Heart left ventricle (tissue), 13 donors: ENCODE data around the gene DRD3.

Experiments used
- CTCF ChIP-seq, 12 donors: fragments of 200-600 bp; sonication (generic) in 4 of 12; IDR thresholded peaks; one replicate each; pipeline versions ENCODE4 v1.5.0 to v1.8.0; 2018 to 2022; ENCODE audit warnings: antibody characterized with exemption in 12 of 12, mild to moderate bottlenecking in 5 of 12
- POLR2A ChIP-seq, 2 donors: fragments of 450-650 bp; IDR thresholded peaks; one replicate each; pipeline ENCODE4 v1.6.1; 2017; ENCODE audit warnings: antibody characterized with exemption in 2 of 2, mild to moderate bottlenecking in 2 of 2, moderate library complexity in 2 of 2
- donor health status: ischemic (EF 13 %, LVEDD 7.1; RV severe dilation, severe dysfunction).
- donor health status: DM: no; HTN: yes; CAD: no.
- donor health status: DM: no; HTN: no; CAD: no.
- donor health status: ischemic (EF 25% LVEDD 6.9; RV normal size, moderate dysfunction).
- donor health status: ischemic (EF 25% LVEDD 5.7; RV mildly dilated, moderate dysfunction).
- donor health status: ischemic (EF 35%, LVEDD 5.7; RV mildly dilated, moderate dysfunction).
- donor health status: nonischemic (EF 11% LVEDD 7.7; RV severe dilation, severe dysfunction).
- donor health status: DM: yes; HTN: yes; CAD: no.
- donor health status: PGD.
- donor health status: ischemic (EF 29% LVEDD 5.4; RV normal size, mild dysfunction).
- donor health status: nonischemic (EF 23%, LVEDD 6.1; RV moderate dilation, normal function).

- TF ChIP-seq CTCF (IDR thresholded peaks at IDR 0.05), result no peak
- no peak for TF ChIP-seq POLR2A (IDR thresholded peaks at IDR 0.05)
Observed at GRCh38 chr3:114176890-114177289, 2.0 kb downstream of the DRD3 start.
